DND-41 (cell line): ENCODE results near the gene ARHGEF12.

Experiments
- ATAC-seq: fragments of 200-7000 bp; cut with Tn5 transposase; 3 replicates; pipeline ENCODE4 v1.9.1; 2021; ENCODE audit warnings: low read depth; ENCODE audit not compliant: insufficient read depth
- DNase-seq: peaks from one replicate; pipeline ENCODE4 v3.0.0-alpha.2; 2020
- H2AFZ ChIP-seq: 2 replicates; pipeline ENCODE4 v1.6.0; 2012; ENCODE audit warnings: low read depth, low read length
- H3K27ac ChIP-seq: 2 replicates; pipeline ENCODE4 v1.5.1; 2012; ENCODE audit warnings: low read length, inconsistent platforms
- H3K27me3 ChIP-seq: fragments of 200-600 bp; sonication (generic); 2 replicates; pipeline ENCODE4 v1.6.0; 2012; ENCODE audit warnings: low read length, mild to moderate bottlenecking, inconsistent platforms; ENCODE audit not compliant: insufficient read depth, poor library complexity
- H3K36me3 ChIP-seq: 2 replicates; pipeline ENCODE4 v1.5.1; 2012; ENCODE audit warnings: low read length, inconsistent platforms; ENCODE audit not compliant: insufficient read depth
- H3K4me1 ChIP-seq: 2 replicates; pipeline ENCODE4 v1.5.1; 2012; ENCODE audit warnings: mild to moderate bottlenecking, low read length; ENCODE audit not compliant: insufficient read depth
- H3K4me2 ChIP-seq: 2 replicates; pipeline ENCODE4 v1.6.0; 2012; ENCODE audit warnings: mild to moderate bottlenecking, moderate library complexity, low read length, inconsistent platforms; ENCODE audit not compliant: insufficient read depth
- H3K4me3 ChIP-seq, 2 experiments: fragments of 200-600 bp in 1 of 2; shearing (Covaris generic) in 1 of 2; 2 replicates each; pipeline ENCODE4 v1.5.1; 2012 to 2016; ENCODE audit warnings: inconsistent platforms in 2 of 2, low read length in 2 of 2, mild to moderate bottlenecking in 2 of 2, low read depth in 1 of 2, moderate library complexity in 1 of 2
- H3K79me2 ChIP-seq: 2 replicates; pipeline ENCODE4 v1.6.0; 2012; ENCODE audit warnings: low read length, inconsistent platforms; ENCODE audit not compliant: insufficient read depth
- H3K9ac ChIP-seq: 2 replicates; pipeline ENCODE4 v1.6.0; 2012; ENCODE audit warnings: low read depth, mild to moderate bottlenecking, inconsistent platforms, low read length, moderate library complexity
- H3K9me3 ChIP-seq: 2 replicates; pipeline ENCODE4 v1.5.1; 2012; ENCODE audit warnings: low read length, moderate library complexity, mild to moderate bottlenecking, inconsistent platforms; ENCODE audit not compliant: insufficient read depth, severe bottlenecking
- H4K20me1 ChIP-seq: 2 replicates; pipeline ENCODE4 v1.6.0; 2012; ENCODE audit warnings: low read length; ENCODE audit not compliant: insufficient read depth
- CTCF ChIP-seq: IDR thresholded peaks from 2 replicates; pipeline ENCODE4 v1.5.1; 2012; ENCODE audit warnings: borderline replicate concordance, low read length, moderate library complexity, mild to moderate bottlenecking; ENCODE audit not compliant: poor library complexity, severe bottlenecking; ENCODE audit errors: extremely low read depth
- EZH2 ChIP-seq: IDR thresholded peaks from 3 replicates; pipeline ENCODE4 v1.6.1; 2012; ENCODE audit warnings: borderline replicate concordance, low read depth, mild to moderate bottlenecking, moderate library complexity, low read length, inconsistent platforms; ENCODE audit not compliant: severe bottlenecking

The ARHGEF12 gene

DNA sequence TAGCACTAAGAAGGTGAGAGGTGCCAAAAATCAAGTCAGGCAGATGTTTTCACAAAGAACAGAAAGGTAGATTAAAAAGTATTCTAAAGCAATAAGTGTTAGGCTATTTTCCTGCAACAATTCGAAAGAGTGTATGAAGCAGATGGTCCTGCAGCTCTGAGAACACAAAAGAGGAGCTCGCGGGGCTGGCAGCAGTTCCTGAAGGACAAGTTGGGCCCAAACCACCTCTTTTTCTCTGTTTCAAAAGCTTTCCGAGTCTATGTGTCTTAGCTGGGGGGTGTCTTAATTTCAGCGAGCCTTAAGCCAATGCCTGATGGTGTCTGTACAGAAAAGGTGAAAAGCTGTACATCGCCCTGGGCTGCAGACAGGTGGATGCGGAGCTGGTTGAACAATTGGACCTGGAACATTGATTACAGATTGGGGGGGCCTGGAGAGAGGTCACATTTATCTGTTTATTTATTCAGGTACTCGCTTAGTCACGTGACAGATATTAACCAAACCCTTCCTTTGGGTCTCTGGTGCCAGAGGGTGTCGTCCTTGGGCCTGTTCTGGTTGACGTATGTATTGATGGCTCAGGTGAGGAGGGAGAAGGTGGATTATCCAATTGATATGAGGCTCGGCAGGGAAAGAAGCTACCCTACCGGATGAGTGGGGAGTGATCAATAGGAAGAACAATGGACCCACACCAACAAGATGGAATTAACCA is 200.0 kb downstream of the ARHGEF12 start:
- H3K27ac ChIP-seq = no peak overlapping the region
- no peaks in the 10 kb centered on the region for H3K79me2 ChIP-seq
- 0 out of 2 replicates have a peak, but pooled peaks cover 2% of the 10 kb centered on the region for H4K20me1 ChIP-seq
- no peak for ATAC-seq
- H3K9me3 ChIP-seq = no peaks in the 10 kb centered on the region
- H3K9ac ChIP-seq = no peak overlapping the region
- no peak for DNase-seq
- no peaks in the 10 kb centered on the region for H3K36me3 ChIP-seq
- no peak overlapping the region for H2AFZ ChIP-seq
- no peak for TF ChIP-seq CTCF
- TF ChIP-seq EZH2 = no peak
- H3K4me1 ChIP-seq = no peaks in the 10 kb centered on the region
- peaks cover under 1% of the 10 kb centered on the region for H3K27me3 ChIP-seq
- H3K4me3 ChIP-seq = no peak overlapping the region
- no peak overlapping the region for H3K4me2 ChIP-seq

GRCh38 chr11:120536797-120537169 is 200.6 kb downstream of the ARHGEF12 start:
- no peak for TF ChIP-seq EZH2
- TF ChIP-seq CTCF = no peak
- no peak for ATAC-seq
- no peak overlapping the region for H2AFZ ChIP-seq
- H4K20me1 ChIP-seq = 0 out of 2 replicates have a peak, but pooled peaks cover 2% of the 10 kb centered on the region
- H3K36me3 ChIP-seq = no peaks in the 10 kb centered on the region
- H3K27ac ChIP-seq = no peak overlapping the region
- H3K27me3 ChIP-seq = no peaks in the 10 kb centered on the region
- no peaks in the 10 kb centered on the region for H3K4me1 ChIP-seq
- H3K9me3 ChIP-seq = no peaks in the 10 kb centered on the region
- no peak overlapping the region for H3K4me2 ChIP-seq
- H3K4me3 ChIP-seq = no peak overlapping the region
- H3K9ac ChIP-seq = no peak overlapping the region
- no peaks in the 10 kb centered on the region for H3K79me2 ChIP-seq
- DNase-seq = no peak

GRCh38 chr11:120537996-120538395 is 201.8 kb downstream of the ARHGEF12 start:
- Histone ChIP-seq H2AFZ (no peak overlapping the region), H3K79me2 (no peaks in the 10 kb centered on the region), H3K27ac (no peak overlapping the region), H3K4me1 (no peaks in the 10 kb centered on the region), H3K4me2 (no peak overlapping the region), H3K36me3 (no peaks in the 10 kb centered on the region), H3K27me3 (no peaks in the 10 kb centered on the region), H3K9ac (no peak overlapping the region), H3K9me3 (no peaks in the 10 kb centered on the region), H3K4me3 (no peak overlapping the region), H4K20me1 (no peaks in the 10 kb centered on the region)
- ATAC-seq = no peak
- DNase-seq = no peak
- TF ChIP-seq EZH2 = no peak
- TF ChIP-seq CTCF = no peak

DNA sequence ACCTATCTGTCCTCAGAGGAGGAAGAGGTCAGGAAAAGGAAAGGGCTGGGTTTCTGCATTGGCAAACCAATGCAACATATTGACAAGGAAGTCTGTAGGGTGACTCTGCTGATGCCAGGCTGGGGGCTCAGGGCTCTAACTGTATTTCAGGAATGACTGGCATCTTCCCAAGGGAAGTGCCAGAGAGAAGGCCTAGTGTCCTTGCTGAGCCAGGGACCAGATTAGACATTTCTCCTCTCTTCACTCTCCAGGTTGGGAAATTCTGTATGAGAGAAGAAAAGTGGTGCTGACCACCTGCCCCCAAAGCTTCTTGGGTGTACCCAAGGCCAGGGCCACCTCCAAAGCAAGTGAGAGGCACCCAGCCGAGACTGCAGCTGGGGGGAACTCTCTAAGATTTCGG is 202.5 kb downstream of the ARHGEF12 start:
- TF ChIP-seq EZH2 (no peak), CTCF (no peak)
- Histone ChIP-seq H4K20me1 (no peaks in the 10 kb centered on the region), H3K27me3 (no peaks in the 10 kb centered on the region), H3K4me2 (no peak overlapping the region), H3K36me3 (no peaks in the 10 kb centered on the region), H3K79me2 (no peaks in the 10 kb centered on the region), H3K9me3 (no peaks in the 10 kb centered on the region), H3K4me1 (no peaks in the 10 kb centered on the region), H3K27ac (no peak overlapping the region), H3K9ac (no peak overlapping the region), H2AFZ (no peak overlapping the region), H3K4me3 (no peak overlapping the region)
- ATAC-seq (no peak), DNase-seq (no peak)
